Subcutaneous adipose tissue (tissue), 4 donors: ENCODE data around the gene PKD1. TPM values are rescaled to one million over a fixed set of nuclear protein-coding genes. Genes with fewer than 3 reads are reported as not detected.

Source experiments
- total RNA-seq, 4 donors: library from RNA; depleted of rRNA; stranded (reverse); fragments of >200 nt; gene quantifications; one replicate each; pipeline ENCODE4 v1.1.0, GENCODE V29; 2016
- TF ChIP-seq, protein P1 (sequence below): fragments of 450-650 bp; IDR thresholded peaks from one replicate; pipeline ENCODE4 v1.5.1; 2016; ENCODE audit warnings: low read depth, mild to moderate bottlenecking, control low read depth, antibody characterized with exemption, moderate library complexity

The PKD1 gene
- total RNA-seq, 4 donors from 2014 or later: 40.1 to 318 (median 76.1) TPM

DNA sequence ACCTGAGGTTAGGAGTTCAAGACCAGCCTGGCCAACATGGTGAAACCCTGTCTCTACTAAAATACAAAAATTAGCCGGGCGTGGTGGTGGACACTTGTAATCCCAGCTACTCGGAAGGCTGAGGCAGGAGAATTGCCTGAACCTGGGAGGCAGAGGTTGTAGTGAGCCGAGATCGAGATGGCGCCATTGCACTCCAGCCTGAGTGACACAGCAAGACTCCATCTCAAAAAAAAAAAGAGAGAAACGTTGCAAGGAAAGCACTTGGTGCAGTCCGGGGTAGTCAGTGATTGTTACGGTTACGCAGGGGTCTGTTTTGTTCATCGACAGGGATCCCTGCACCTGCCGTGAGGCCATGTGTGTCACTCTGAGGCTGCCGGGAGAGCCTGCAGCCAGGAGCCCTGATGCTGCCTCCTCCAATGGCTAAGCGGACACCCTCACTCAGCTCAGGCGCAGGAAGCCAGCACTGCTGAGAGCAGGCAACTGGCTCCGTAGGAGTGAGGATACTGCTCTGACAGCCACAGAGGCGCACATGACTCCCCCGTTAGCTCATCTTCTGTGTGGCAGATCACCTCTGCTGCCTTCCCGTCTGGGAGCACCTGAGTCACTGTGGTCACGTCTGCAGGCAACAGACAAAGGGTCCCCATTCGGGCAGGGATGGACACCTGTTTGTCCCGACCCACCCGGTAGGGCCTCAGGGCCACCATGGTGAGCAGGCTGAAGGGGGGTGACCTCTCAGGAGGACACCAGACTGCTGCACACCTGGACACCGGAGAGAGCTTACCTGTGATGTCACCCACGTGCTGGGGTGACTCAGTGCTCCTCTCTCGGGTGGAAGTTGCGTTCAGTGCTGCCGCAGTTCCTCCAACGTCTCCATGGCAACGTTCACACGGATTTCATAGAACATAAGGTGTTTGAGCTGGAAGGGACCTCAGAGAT lies 7.5 kb upstream of the PKD1 start:
- TF ChIP-seq, protein P1, sequence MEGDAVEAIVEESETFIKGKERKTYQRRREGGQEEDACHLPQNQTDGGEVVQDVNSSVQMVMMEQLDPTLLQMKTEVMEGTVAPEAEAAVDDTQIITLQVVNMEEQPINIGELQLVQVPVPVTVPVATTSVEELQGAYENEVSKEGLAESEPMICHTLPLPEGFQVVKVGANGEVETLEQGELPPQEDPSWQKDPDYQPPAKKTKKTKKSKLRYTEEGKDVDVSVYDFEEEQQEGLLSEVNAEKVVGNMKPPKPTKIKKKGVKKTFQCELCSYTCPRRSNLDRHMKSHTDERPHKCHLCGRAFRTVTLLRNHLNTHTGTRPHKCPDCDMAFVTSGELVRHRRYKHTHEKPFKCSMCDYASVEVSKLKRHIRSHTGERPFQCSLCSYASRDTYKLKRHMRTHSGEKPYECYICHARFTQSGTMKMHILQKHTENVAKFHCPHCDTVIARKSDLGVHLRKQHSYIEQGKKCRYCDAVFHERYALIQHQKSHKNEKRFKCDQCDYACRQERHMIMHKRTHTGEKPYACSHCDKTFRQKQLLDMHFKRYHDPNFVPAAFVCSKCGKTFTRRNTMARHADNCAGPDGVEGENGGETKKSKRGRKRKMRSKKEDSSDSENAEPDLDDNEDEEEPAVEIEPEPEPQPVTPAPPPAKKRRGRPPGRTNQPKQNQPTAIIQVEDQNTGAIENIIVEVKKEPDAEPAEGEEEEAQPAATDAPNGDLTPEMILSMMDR: no peak

DNA sequence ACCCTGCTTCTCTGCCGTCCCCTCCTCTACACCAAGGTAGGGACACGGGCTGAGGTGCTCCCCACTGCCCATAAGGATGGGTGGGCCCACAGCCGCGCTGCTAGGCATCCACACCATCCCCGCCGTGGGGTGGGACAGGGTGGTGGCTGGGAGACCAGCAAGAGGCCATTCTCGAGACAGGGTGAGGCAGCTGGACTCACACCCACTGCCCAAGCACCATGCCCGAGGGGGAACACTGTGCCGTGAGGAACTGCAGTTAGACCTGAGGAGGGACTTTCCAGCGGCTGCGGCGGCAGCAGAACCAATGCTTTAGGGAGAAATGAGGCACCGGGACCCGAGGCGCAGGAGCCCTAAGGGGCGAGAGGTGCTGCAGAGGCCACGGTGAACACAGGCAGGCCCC lies 13.3 kb downstream of the PKD1 start:
- TF ChIP-seq, protein P1: no peak

DNA sequence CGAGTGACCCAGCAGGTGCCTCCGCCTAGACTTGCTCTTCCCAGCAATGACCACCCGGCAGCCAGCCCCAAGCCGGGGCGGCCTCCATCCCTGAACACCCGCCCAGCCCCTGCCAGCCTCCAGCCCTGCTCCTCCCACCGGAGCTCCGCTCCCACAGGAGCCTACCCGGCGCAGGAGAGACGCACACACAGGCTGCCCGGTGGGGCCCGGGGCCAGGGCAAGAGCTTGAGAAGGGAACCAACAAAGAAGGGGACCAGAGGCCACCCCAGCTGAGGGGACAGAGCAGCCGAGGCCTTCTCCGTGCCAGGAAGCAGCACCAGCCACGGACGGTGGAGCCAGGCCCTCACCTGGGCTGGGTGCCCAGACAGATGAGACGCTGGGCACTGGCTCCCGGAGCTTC lies 13.8 kb downstream of the PKD1 start:
- TF ChIP-seq, protein P1: no peak

GRCh38 chr16:2115591-2115973 lies 20.1 kb downstream of the PKD1 start:
- TF ChIP-seq, protein P1: no peak

DNA sequence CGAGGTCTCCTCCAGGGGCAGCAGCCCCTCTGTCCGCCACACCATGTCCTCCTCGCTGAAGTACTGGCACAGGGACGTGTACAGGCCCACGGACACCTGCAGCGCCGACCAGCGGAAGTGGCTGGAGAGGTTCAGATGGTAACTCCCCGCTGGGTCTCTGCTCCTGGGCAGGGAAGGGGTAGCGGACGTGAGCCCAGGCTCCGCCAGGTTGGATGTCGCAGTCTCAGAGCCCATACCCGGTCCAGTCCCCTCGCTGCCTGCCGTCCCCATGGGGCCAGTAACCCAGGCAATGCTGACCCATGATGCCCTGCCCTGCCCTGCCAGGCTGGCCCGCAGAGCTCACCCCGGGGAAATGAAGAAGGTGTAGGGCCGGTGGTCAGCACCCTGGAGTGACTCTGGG lies 33.2 kb downstream of the PKD1 start:
- TF ChIP-seq, protein P1: no peak

GRCh38 chr16:2096853-2097595 lies 38.7 kb downstream of the PKD1 start:
- TF ChIP-seq, protein P1: no peak

DNA sequence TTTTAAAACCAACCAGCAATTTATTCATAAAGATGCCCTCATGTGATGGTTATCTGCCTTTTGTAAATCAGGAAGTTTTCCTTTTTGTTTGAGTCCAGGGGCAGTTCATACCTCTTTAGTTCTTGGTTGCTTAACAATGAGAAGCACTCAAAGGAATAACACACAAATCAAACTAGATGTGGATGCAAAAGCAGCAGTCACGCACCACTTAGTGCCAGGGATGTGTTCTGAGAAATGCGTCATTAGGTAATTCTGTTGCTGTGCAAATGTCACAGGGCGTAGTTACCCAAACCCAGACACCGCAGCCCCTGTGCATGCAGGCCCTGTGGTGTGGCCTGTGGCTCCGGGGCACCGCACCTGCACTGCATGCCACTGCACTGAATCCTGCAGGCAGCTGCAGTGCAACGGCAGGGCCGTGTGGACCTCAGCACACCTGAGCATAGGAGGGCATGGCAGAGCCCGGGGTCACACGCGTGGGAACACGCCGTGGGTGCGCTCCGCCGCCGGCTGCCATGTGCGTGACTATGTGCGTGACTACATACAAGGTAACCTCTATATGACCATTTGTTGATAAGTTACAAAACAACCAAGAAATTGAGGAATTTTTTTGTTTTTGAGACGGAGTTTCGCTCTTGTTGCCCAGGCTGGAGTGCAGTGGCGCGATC lies 39.6 kb downstream of the PKD1 start:
- TF ChIP-seq, protein P1: no peak
